Erythroblast (primary cell): ENCODE data around the gene SDF4.

ENCODE experiments used
- GATA1 ChIP-seq: IDR thresholded peaks from 2 replicates; pipeline ENCODE4 v1.6.1; 2011; ENCODE audit warnings: low read depth, mild to moderate bottlenecking, control low read depth, low read length, moderate library complexity
- POLR2A ChIP-seq: IDR thresholded peaks from 2 replicates; pipeline ENCODE4 v1.6.1; 2011; ENCODE audit warnings: mild to moderate bottlenecking, low read length

DNA sequence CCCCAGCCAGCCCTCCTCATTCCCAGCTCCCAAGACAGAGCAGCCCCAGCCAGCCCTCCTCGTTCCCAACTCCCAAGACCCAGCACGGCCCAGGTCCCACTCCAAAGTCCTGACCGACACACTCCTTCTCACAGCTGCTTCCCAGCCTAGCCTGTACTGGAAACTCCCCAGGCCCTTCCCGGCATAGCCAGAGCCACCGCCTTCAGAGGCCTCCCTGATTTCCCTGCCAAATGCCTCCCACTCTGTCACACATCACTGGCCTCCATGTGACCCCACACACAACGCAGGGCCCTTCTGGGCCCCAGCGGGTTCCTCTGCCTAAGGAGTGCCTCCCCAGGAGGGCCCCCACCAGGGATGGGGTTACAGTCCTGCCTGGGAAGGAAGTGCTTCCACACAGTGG is 39.0 kb upstream of the SDF4 start:
- no peak for TF ChIP-seq POLR2A
- no peak for TF ChIP-seq GATA1
